Immature natural killer cell (primary cell): ENCODE measurements around the gene OGFOD2. TPM values are rescaled to one million over a fixed set of nuclear protein-coding genes. Genes with fewer than 3 reads are reported as not detected.

Source experiments
- DNase-seq, 3 donors: peaks; one replicate each; pipeline ENCODE4 v3.0.0; 2022; ENCODE audit warnings: mixed read lengths in 1 of 3
- H3K27ac Mint-ChIP-seq, 6 donors: one replicate each; pipeline ENCODE4 v1.8.0; 2020; ENCODE audit warnings: mixed read lengths in 6 of 6, mild to moderate bottlenecking in 5 of 6, inconsistent platforms in 4 of 6, moderate library complexity in 3 of 6
- H3K27me3 Mint-ChIP-seq, 3 donors: one replicate each; pipeline ENCODE4 v1.8.0; 2020 to 2021; ENCODE audit warnings: low read depth in 3 of 3, mild to moderate bottlenecking in 3 of 3, mixed read lengths in 3 of 3, moderate library complexity in 3 of 3, inconsistent platforms in 1 of 3
- H3K36me3 Mint-ChIP-seq, 3 donors: one replicate each; pipeline ENCODE4 v1.8.0; 2020; ENCODE audit warnings: mixed read lengths in 3 of 3, inconsistent platforms in 2 of 3, mild to moderate bottlenecking in 2 of 3
- H3K4me1 Mint-ChIP-seq, 2 donors: one replicate each; pipeline ENCODE4 v1.8.0; 2020; ENCODE audit warnings: inconsistent platforms in 2 of 2, mild to moderate bottlenecking in 2 of 2, mixed read lengths in 2 of 2, moderate library complexity in 1 of 2
- H3K4me3 Mint-ChIP-seq, 5 donors: one replicate each; pipeline ENCODE4 v1.8.0; 2020; ENCODE audit warnings: mild to moderate bottlenecking in 5 of 5, mixed read lengths in 5 of 5, inconsistent platforms in 3 of 5, moderate library complexity in 3 of 5
- H3K9me3 Mint-ChIP-seq, 6 donors: one replicate each; pipeline ENCODE4 v1.8.0; 2020; ENCODE audit warnings: mild to moderate bottlenecking in 6 of 6, mixed read lengths in 6 of 6, inconsistent platforms in 4 of 6, moderate library complexity in 3 of 6
- polyA plus RNA-seq, 3 donors: library from polyadenylated mRNA; unstranded; fragments of 300-500 nt; fragmentation: Illumina TruSeq; gene quantifications; one replicate each; pipeline ENCODE4 v1.2.3, GENCODE V29; 2021

OGFOD2 gene
- polyA plus RNA-seq, 3 donors from 2014 or later = 14.4 to 16.6 (median 16.3) TPM

- H3K27me3 Mint-ChIP-seq = peaks cover 0 to 4% (median 0%) of the 10 kb centered on the region in 3 donors
- no peaks in the 10 kb centered on the region for H3K4me1 Mint-ChIP-seq
- no peaks in the 10 kb centered on the region for H3K36me3 Mint-ChIP-seq
- H3K9me3 Mint-ChIP-seq = no peaks in the 10 kb centered on the region
- no peak overlapping the region for H3K4me3 Mint-ChIP-seq
- no peak overlapping the region for H3K27ac Mint-ChIP-seq
- DNase-seq = no peak
These were observed 16.0 kb downstream of the OGFOD2 start for GRCh38 chr12:122990961-122991622.

GRCh38 chr12:122991623-122992275 is 16.7 kb downstream of the OGFOD2 start:
- DNase-seq = no peak
- Mint-ChIP-seq H3K36me3 (no peaks in the 10 kb centered on the region), H3K4me1 (no peaks in the 10 kb centered on the region), H3K27me3 (peaks cover 0 to 3% (median 0%) of the 10 kb centered on the region in 3 donors), H3K4me3 (no peak overlapping the region), H3K27ac (no peak overlapping the region), H3K9me3 (no peaks in the 10 kb centered on the region)

- Mint-ChIP-seq H3K27me3 (peaks cover 0 to 3% (median 0%) of the 10 kb centered on the region in 3 donors), H3K9me3 (no peaks in the 10 kb centered on the region), H3K27ac (no peak overlapping the region), H3K4me3 (no peak overlapping the region), H3K36me3 (no peaks in the 10 kb centered on the region), H3K4me1 (no peaks in the 10 kb centered on the region)
- DNase-seq = no peak
These were observed 17.3 kb downstream of the OGFOD2 start for GRCh38 chr12:122992386-122992785.

- DNase-seq = no peak
- Mint-ChIP-seq H3K9me3 (no peaks in the 10 kb centered on the region), H3K27me3 (peaks cover 0 to 5% (median 2%) of the 10 kb centered on the region in 3 donors), H3K4me1 (no peaks in the 10 kb centered on the region), H3K27ac (no peak overlapping the region), H3K36me3 (no peaks in the 10 kb centered on the region), H3K4me3 (no peak overlapping the region)
These were observed 19.2 kb downstream of the OGFOD2 start for GRCh38 chr12:122994140-122994675.

- Mint-ChIP-seq H3K27ac (no peak overlapping the region), H3K9me3 (no peaks in the 10 kb centered on the region), H3K4me3 (no peak overlapping the region), H3K27me3 (peaks cover 0 to 5% (median 2%) of the 10 kb centered on the region in 3 donors), H3K4me1 (no peaks in the 10 kb centered on the region), H3K36me3 (no peaks in the 10 kb centered on the region)
- no peak for DNase-seq
These were observed 19.9 kb downstream of the OGFOD2 start for GRCh38 chr12:122994781-122995502.

- Mint-ChIP-seq H3K9me3 (no peaks in the 10 kb centered on the region), H3K27ac (no peak overlapping the region), H3K4me3 (no peak overlapping the region), H3K36me3 (no peaks in the 10 kb centered on the region), H3K4me1 (no peaks in the 10 kb centered on the region), H3K27me3 (peaks cover 0 to 5% (median 2%) of the 10 kb centered on the region in 3 donors)
- DNase-seq = no peak
These were observed 20.6 kb downstream of the OGFOD2 start for GRCh38 chr12:122995503-122996187.

GRCh38 chr12:122996188-122996601 is 21.2 kb downstream of the OGFOD2 start:
- H3K27me3 Mint-ChIP-seq = peaks cover 0 to 3% (median 2%) of the 10 kb centered on the region in 3 donors
- H3K36me3 Mint-ChIP-seq = peaks cover 0 to 3% (median 3%) of the 10 kb centered on the region in 3 donors
- no peaks in the 10 kb centered on the region for H3K9me3 Mint-ChIP-seq
- H3K4me1 Mint-ChIP-seq = no peaks in the 10 kb centered on the region
- H3K27ac Mint-ChIP-seq = no peak overlapping the region
- no peak for DNase-seq
- no peak overlapping the region for H3K4me3 Mint-ChIP-seq

- Mint-ChIP-seq H3K36me3 (peaks cover 0 to 6% (median 6%) of the 10 kb centered on the region in 3 donors), H3K4me1 (no peaks in the 10 kb centered on the region), H3K27me3 (peaks cover 0 to 3% (median 2%) of the 10 kb centered on the region in 3 donors), H3K27ac (no peak overlapping the region), H3K9me3 (no peaks in the 10 kb centered on the region), H3K4me3 (no peak overlapping the region)
- DNase-seq = no peak
These were observed 21.7 kb downstream of the OGFOD2 start for GRCh38 chr12:122996621-122997342.

- H3K27ac Mint-ChIP-seq = no peak overlapping the region
- peaks cover 0 to 3% (median 2%) of the 10 kb centered on the region in 3 donors for H3K27me3 Mint-ChIP-seq
- H3K4me3 Mint-ChIP-seq = no peak overlapping the region
- no peaks in the 10 kb centered on the region for H3K9me3 Mint-ChIP-seq
- H3K4me1 Mint-ChIP-seq = no peaks in the 10 kb centered on the region
- no peak for DNase-seq
- H3K36me3 Mint-ChIP-seq = peaks cover 0 to 6% (median 6%) of the 10 kb centered on the region in 3 donors
These were observed 22.6 kb downstream of the OGFOD2 start for GRCh38 chr12:122997343-122998250.

- Mint-ChIP-seq H3K27me3 (peaks cover 0 to 2% (median 2%) of the 10 kb centered on the region in 3 donors), H3K27ac (no peak overlapping the region), H3K4me3 (no peak overlapping the region), H3K36me3 (peaks cover 0 to 6% (median 6%) of the 10 kb centered on the region in 3 donors), H3K9me3 (no peaks in the 10 kb centered on the region), H3K4me1 (no peaks in the 10 kb centered on the region)
- no peak for DNase-seq
These were observed 23.3 kb downstream of the OGFOD2 start for GRCh38 chr12:122998316-122998715.

- no peak for DNase-seq
- Mint-ChIP-seq H3K36me3 (peaks cover 0 to 6% (median 6%) of the 10 kb centered on the region in 3 donors), H3K4me3 (no peak overlapping the region), H3K9me3 (no peaks in the 10 kb centered on the region), H3K27me3 (peaks cover 0 to 2% (median 2%) of the 10 kb centered on the region in 3 donors), H3K27ac (no peak overlapping the region), H3K4me1 (no peaks in the 10 kb centered on the region)
These were observed 24.3 kb downstream of the OGFOD2 start for GRCh38 chr12:122999196-122999946.

GRCh38 chr12:122999986-123000420 is 25.0 kb downstream of the OGFOD2 start:
- peaks cover 0 to 6% (median 6%) of the 10 kb centered on the region in 3 donors for H3K36me3 Mint-ChIP-seq
- H3K4me1 Mint-ChIP-seq = no peaks in the 10 kb centered on the region
- no peak for DNase-seq
- H3K27me3 Mint-ChIP-seq = peaks cover 0 to 2% (median 2%) of the 10 kb centered on the region in 3 donors
- no peak overlapping the region for H3K4me3 Mint-ChIP-seq
- H3K9me3 Mint-ChIP-seq = no peaks in the 10 kb centered on the region
- no peak overlapping the region for H3K27ac Mint-ChIP-seq
